Esophagus muscularis mucosa (tissue), 4 donors: ENCODE results near the gene AMIGO1. TPM values are rescaled to one million over a fixed set of nuclear protein-coding genes. Genes with fewer than 3 reads are reported as not detected.

ENCODE experiments used
- DNase-seq: peaks from one replicate; pipeline ENCODE4 v3.0.0-alpha.2; 2017; ENCODE audit errors: extremely low spot score
- H3K27ac ChIP-seq, 4 donors: fragments of 200-600 bp; sonication (generic); replicated peaks in 1 of 4; 1 replicate in 3 of 4; 2 replicates in 1 of 4; pipeline ENCODE4 v1.5.1; 2016 to 2019; ENCODE audit warnings: mild to moderate bottlenecking in 1 of 4
- H3K27me3 ChIP-seq, 4 donors: fragments of 200-600 bp; sonication (generic); one replicate each; pipeline versions ENCODE4 v1.5.1 to v1.6.0; 2016 to 2019
- H3K36me3 ChIP-seq, 4 donors: fragments of 200-600 bp; sonication (generic); one replicate each; pipeline ENCODE4 v1.5.1; 2016 to 2019
- H3K4me1 ChIP-seq, 4 donors: fragments of 200-600 bp; sonication (generic); one replicate each; pipeline ENCODE4 v1.5.1; 2016 to 2019
- H3K4me3 ChIP-seq, 4 donors: fragments of 200-600 bp; sonication (generic); 1 replicate in 2 of 4; 2 replicates in 2 of 4; pipeline ENCODE4 v1.5.1; 2016 to 2019; ENCODE audit warnings: mild to moderate bottlenecking in 4 of 4, moderate library complexity in 1 of 4
- H3K9me3 ChIP-seq, 4 donors: fragments of 200-600 bp; sonication (generic); 1 replicate in 3 of 4; 2 replicates in 1 of 4; pipeline ENCODE4 v1.5.1; 2016 to 2019
- CTCF ChIP-seq, 3 experiments: fragments of 200-600 bp in 2 of 3; fragments of 450-650 bp in 1 of 3; sonication (generic) in 2 of 3; IDR thresholded peaks; one replicate each; pipeline ENCODE4 v1.5.1; 2017 to 2019; ENCODE audit warnings: antibody characterized with exemption in 3 of 3, mild to moderate bottlenecking in 2 of 3, moderate library complexity in 1 of 3
- EP300 ChIP-seq: sonication (generic); formaldehyde crosslinking; IDR thresholded peaks from one replicate; pipeline ENCODE4 v1.6.1; 2017; ENCODE audit warnings: antibody characterized with exemption
- POLR2A ChIP-seq: fragments of 450-650 bp; IDR thresholded peaks from one replicate; pipeline ENCODE4 v1.6.1; 2017; ENCODE audit warnings: antibody characterized with exemption, moderate library complexity, mild to moderate bottlenecking, low read depth
- POLR2AphosphoS5 ChIP-seq, 2 donors: sonication (generic); formaldehyde crosslinking; IDR thresholded peaks; one replicate each; pipeline ENCODE4 v1.6.1; 2017; ENCODE audit warnings: antibody characterized with exemption in 2 of 2
- WGBS: methylation state at CpG from one replicate; pipeline ENCODE4 v1.1.5; 2018; 5-methylcytosine and 5-hydroxymethylcytosine counted together
- intact Hi-C: fragments of 100-400 bp; cut with DNase I; formaldehyde crosslinking; loops from one replicate; pipeline ENCODE4 v1.15.1; 2023
- total RNA-seq, 4 donors: library from RNA; depleted of rRNA; stranded (reverse); fragments of >200 nt; gene quantifications; one replicate each; pipeline versions ENCODE4 v1.1.0 to v1.2.1, GENCODE V29; 2016

AMIGO1 gene
- total RNA-seq, 4 donors from 2014 or later, result 8.4 to 23.7 (median 14.0) TPM

GRCh38 chr1:109504974-109505373, 4.6 kb downstream of the AMIGO1 start:
- peaks cover 12 to 74% (median 53%) of the 10 kb centered on the region in 4 donors for H3K4me1 ChIP-seq
- H3K27me3 ChIP-seq, result no peaks in the 10 kb centered on the region
- no peaks in the 10 kb centered on the region for H3K9me3 ChIP-seq
- H3K27ac ChIP-seq, result no peak overlapping the region
- no peak for TF ChIP-seq EP300
- TF ChIP-seq POLR2AphosphoS5 (IDR thresholded peaks at IDR 0.05), result no peak
- TF ChIP-seq POLR2A, result no peak
- TF ChIP-seq CTCF (IDR thresholded peaks at IDR 0.05), result no peak
- intact Hi-C loops, result no loop called here
- no peak overlapping the region for H3K4me3 ChIP-seq
- 88% methylated on average over 1 of the region's 1 CpG for WGBS
- peaks cover 0 to 21% (median 4%) of the 10 kb centered on the region in 4 donors for H3K36me3 ChIP-seq
- DNase-seq, result no peak

- Histone ChIP-seq H3K4me1 (peaks cover 14 to 77% (median 57%) of the 10 kb centered on the region in 4 donors), H3K4me3 (no peak overlapping the region), H3K9me3 (no peaks in the 10 kb centered on the region), H3K36me3 (peaks cover 0 to 23% (median 6%) of the 10 kb centered on the region in 4 donors), H3K27me3 (no peaks in the 10 kb centered on the region), H3K27ac (no peak overlapping the region)
- WGBS, result 72% methylated on average over 5 of the region's 5 CpGs
- no peak for DNase-seq
- TF ChIP-seq POLR2AphosphoS5 (IDR thresholded peaks at IDR 0.05) (no peak), POLR2A (no peak), CTCF (IDR thresholded peaks at IDR 0.05) (no peak), EP300 (no peak)
- intact Hi-C loops, result no loop called here
These were observed 5.6 kb downstream of the AMIGO1 start for GRCh38 chr1:109503935-109504334.

DNA sequence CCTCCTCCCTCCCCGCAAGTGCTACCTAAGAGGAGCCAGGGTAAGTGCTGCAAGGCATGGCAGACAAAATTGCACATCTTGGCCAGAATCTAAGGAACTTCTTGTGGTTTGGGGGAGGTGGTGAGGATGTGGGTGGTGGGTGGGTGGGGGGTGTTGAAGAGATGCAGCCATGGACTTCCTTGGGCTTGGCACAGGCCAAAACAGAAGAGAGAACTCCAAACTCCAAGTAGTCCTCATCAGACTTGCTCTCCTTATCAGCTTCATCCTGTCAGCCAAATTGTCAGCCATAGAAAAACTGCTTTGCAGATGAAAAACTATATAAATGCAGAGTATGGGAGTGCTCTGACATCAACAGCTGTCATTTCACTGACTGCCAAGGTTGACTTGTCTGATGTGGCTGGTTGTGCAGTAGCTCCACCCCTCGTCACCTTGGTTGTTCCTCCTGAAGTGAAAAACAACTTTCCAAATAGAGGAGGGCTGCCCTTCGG, 7.1 kb downstream of the AMIGO1 start:
- Histone ChIP-seq H3K9me3 (no peaks in the 10 kb centered on the region), H3K36me3 (peaks cover 1 to 26% (median 14%) of the 10 kb centered on the region in 4 donors), H3K4me3 (no peak overlapping the region), H3K4me1 (peaks cover 8 to 78% (median 57%) of the 10 kb centered on the region in 4 donors), H3K27ac (peak overlapping the region; percentile 12 to 81 (median 57)), H3K27me3 (no peaks in the 10 kb centered on the region)
- TF ChIP-seq CTCF (IDR thresholded peaks at IDR 0.05), result no peak
- no peak for TF ChIP-seq POLR2AphosphoS5 (IDR thresholded peaks at IDR 0.05)
- TF ChIP-seq EP300, result no peak
- TF ChIP-seq POLR2A, result no peak
- no peak for DNase-seq
- WGBS, result 75% methylated on average over 3 of the region's 3 CpGs
- intact Hi-C loops, result no loop called here

GRCh38 chr1:109501644-109502363, 7.7 kb downstream of the AMIGO1 start:
- H3K27ac ChIP-seq, result peak overlapping the region; percentile 51 to 81 (median 66)
- WGBS, result 75% methylated on average over 5 of the region's 5 CpGs
- no peaks in the 10 kb centered on the region for H3K9me3 ChIP-seq
- intact Hi-C loops, result no loop called here
- peaks cover 5 to 32% (median 20%) of the 10 kb centered on the region in 4 donors for H3K36me3 ChIP-seq
- no peaks in the 10 kb centered on the region for H3K27me3 ChIP-seq
- DNase-seq, result no peak
- TF ChIP-seq POLR2A, result no peak
- TF ChIP-seq CTCF (IDR thresholded peaks at IDR 0.05), result no peak
- no peak for TF ChIP-seq EP300
- TF ChIP-seq POLR2AphosphoS5 (IDR thresholded peaks at IDR 0.05), result no peak
- H3K4me1 ChIP-seq, result peaks cover 8 to 75% (median 57%) of the 10 kb centered on the region in 4 donors
- no peak overlapping the region for H3K4me3 ChIP-seq
